ENCODE data around the gene CTNS. TPM values are rescaled to one million over a fixed set of nuclear protein-coding genes. Genes with fewer than 3 reads are reported as not detected.

CTNS gene
- total and polyA plus RNA-seq, 2 of the 13 experiments (the other 11 are each of a cell fraction or from before 2014, with no cell fraction given), result 9.5 to 13.7 TPM

- Histone ChIP-seq H3K79me2 (ENCODE audit: insufficient read depth, low read length) (no peaks in the 10 kb centered on the region), H2AFZ (ENCODE audit: low read length) (no peak overlapping the region), H3K27me3 (ENCODE audit: control insufficient read depth in 1 of 2, insufficient read depth in 2 of 2, low read length in 2 of 2) (peaks cover 0 to 35% of the 10 kb centered on the region in 2 experiments; a peak in 2 of 5 replicates), H3K4me2 (ENCODE audit: low read depth, low read length) (no peak overlapping the region), H3K9ac (ENCODE audit: insufficient read depth, low read depth, low read length) (no peak overlapping the region), H3K27ac (ENCODE audit: extremely low read length, insufficient read depth, low read length) (no peak overlapping the region), H3K36me3 (replicated peaks in 1 of 2; ENCODE audit: control insufficient read depth in 1 of 2, insufficient read depth in 2 of 2, low read length in 2 of 2) (no peaks in the 10 kb centered on the region), H4K20me1 (ENCODE audit: insufficient read depth, low read length) (no peaks in the 10 kb centered on the region), H3K4me1 (ENCODE audit: insufficient read depth, low read length) (peaks cover 17% of the 10 kb centered on the region), H3K4me3 (replicated peaks in 1 of 3; ENCODE audit: insufficient read depth in 1 of 3, low read depth in 2 of 3, low read length in 3 of 3) (no peak overlapping the region), H3K9me3 (ENCODE audit: low read length) (peaks cover 12% of the 10 kb centered on the region)
- in situ Hi-C loops (cut with HindIII; ENCODE audit: extremely low pct_ligation_motif_present, low pct_unique_long_range_greater_than_20kb) (no loop called here), intact Hi-C loops (cut with micrococcal nuclease; ENCODE audit: unreplicated experiment) (no loop called here)
- TF ChIP-seq REXO4 (CRISPR knock-in tag; IDR thresholded peaks at IDR 0.05; ENCODE audit: borderline replicate concordance) (no peak), TMF1 (CRISPR knock-in tag; IDR thresholded peaks at IDR 0.05; ENCODE audit: low read depth) (no peak), NR0B2 (CRISPR knock-in tag; IDR thresholded peaks at IDR 0.05) (no peak), RFX5 (IDR thresholded peaks at IDR 0.05; ENCODE audit: low read depth, low read length) (no peak), ZNF747 (CRISPR knock-in tag; IDR thresholded peaks at IDR 0.05; ENCODE audit: borderline replicate concordance) (no peak), POLR2AphosphoS2 (IDR thresholded peaks at IDR 0.05; ENCODE audit: low read depth, low read length) (no peak), FIP1L1 (IDR thresholded peaks at IDR 0.05; ENCODE audit: borderline replicate concordance, insufficient read depth, low read depth, low read length) (no peak), ZNF780A (CRISPR knock-in tag; IDR thresholded peaks at IDR 0.05) (no peak), MEIS2 (CRISPR knock-in tag; IDR thresholded peaks at IDR 0.05) (no peak), ZNF891 (CRISPR knock-in tag; IDR thresholded peaks at IDR 0.05) (no peak), MTF2 (CRISPR knock-in tag; IDR thresholded peaks at IDR 0.05; ENCODE audit: borderline replicate concordance) (no peak), ZNF414 (CRISPR knock-in tag; IDR thresholded peaks at IDR 0.05) (no peak), ZNF510 (CRISPR knock-in tag; IDR thresholded peaks at IDR 0.05; ENCODE audit: low read depth) (no peak), ZBTB25 (CRISPR knock-in tag; IDR thresholded peaks at IDR 0.05) (no peak), CENPT (CRISPR knock-in tag; IDR thresholded peaks at IDR 0.05; ENCODE audit: low read depth) (no peak), ZNF790 (CRISPR knock-in tag; IDR thresholded peaks at IDR 0.05; ENCODE audit: borderline replicate concordance) (no peak), KDM3A (CRISPR knock-in tag; IDR thresholded peaks at IDR 0.05; ENCODE audit: low read depth) (no peak), ZNF275 (CRISPR knock-in tag; IDR thresholded peaks at IDR 0.05; ENCODE audit: borderline replicate concordance) (no peak), RFXANK (CRISPR knock-in tag; IDR thresholded peaks at IDR 0.05) (no peak), SPEN (CRISPR knock-in tag; IDR thresholded peaks at IDR 0.05; ENCODE audit: low read depth) (no peak)
- no peak for DNase-seq (ENCODE audit: low spot score)
- FAIRE-seq, result no peak
- no peak for ATAC-seq
- CTCF ChIA-PET (ENCODE audit: low intra/inter-chr PET ratio, low total read pairs), result no interaction called here
- POLR2A ChIA-PET, result no interaction called here
- WGBS (ENCODE audit: low lambda C conversion rate), result 59% methylated on average over 9 of the region's 9 CpGs
- no TSS peak for BruUV-seq (replicated peaks)
Measured at GRCh38 chr17:3693829-3694231, 57.3 kb downstream of the CTNS start.

Measured in HepG2 (cell line).